Activated T-cell treated with anti-CD3 and anti-CD28 coated beads, Interleukin-2, amount 50 U/mL, for 4 hours (primary cell): ENCODE results near the gene RGMA. TPM values are rescaled to one million over a fixed set of nuclear protein-coding genes. Genes with fewer than 3 reads are reported as not detected.

ENCODE experiments used
- ATAC-seq, 2 donors: fragments of 200-7000 bp; cut with Tn5 transposase; one replicate each; pipeline ENCODE4 v1.10.0; 2021
- DNase-seq: peaks from one replicate; pipeline ENCODE4 v3.0.0-alpha.2; 2020
- H3K27me3 Mint-ChIP-seq: one replicate; pipeline ENCODE4 v1.8.0; 2021; ENCODE audit warnings: low read depth, mixed read lengths
- H3K36me3 Mint-ChIP-seq: one replicate; pipeline ENCODE4 v1.8.0; 2022; ENCODE audit warnings: mixed read lengths; ENCODE audit not compliant: insufficient read depth
- H3K4me1 Mint-ChIP-seq: one replicate; pipeline ENCODE4 v1.8.0; 2021; ENCODE audit warnings: low read depth, mixed read lengths
- H3K4me3 Mint-ChIP-seq: one replicate; pipeline ENCODE4 v1.8.0; 2021; ENCODE audit warnings: mild to moderate bottlenecking, moderate library complexity, mixed read lengths
- H3K9me3 Mint-ChIP-seq: one replicate; pipeline ENCODE4 v1.8.0; 2021; ENCODE audit warnings: mixed read lengths
- total RNA-seq, 3 donors: library from RNA; stranded (reverse); gene quantifications; one replicate each; pipeline ENCODE4 v1.2.1, GENCODE V29; 2021

RGMA gene
- total RNA-seq, 3 donors from 2014 or later: 0.18 to 0.22 TPM; not detected in 1

- H3K4me3 Mint-ChIP-seq: no peak overlapping the region
- H3K4me1 Mint-ChIP-seq: peaks cover 65% of the 10 kb centered on the region
- H3K36me3 Mint-ChIP-seq: peaks cover 61% of the 10 kb centered on the region
- DNase-seq (no peak), ATAC-seq (no peak)
- H3K27me3 Mint-ChIP-seq: no peaks in the 10 kb centered on the region
- H3K9me3 Mint-ChIP-seq: no peaks in the 10 kb centered on the region
Observed at GRCh38 chr15:93024716-93025624, 64.0 kb downstream of the RGMA start.

GRCh38 chr15:93024293-93024692 is 64.7 kb downstream of the RGMA start:
- Mint-ChIP-seq H3K9me3 (no peaks in the 10 kb centered on the region), H3K4me3 (no peak overlapping the region), H3K4me1 (peaks cover 63% of the 10 kb centered on the region), H3K27me3 (no peaks in the 10 kb centered on the region), H3K36me3 (peaks cover 64% of the 10 kb centered on the region)
- ATAC-seq (no peak), DNase-seq (no peak)

GRCh38 chr15:93020976-93021772 is 67.8 kb downstream of the RGMA start:
- ATAC-seq (peak; percentile 74 to 77), DNase-seq (no peak)
- H3K36me3 Mint-ChIP-seq: peaks cover 74% of the 10 kb centered on the region
- H3K4me1 Mint-ChIP-seq: peaks cover 76% of the 10 kb centered on the region
- no peaks in the 10 kb centered on the region for H3K27me3 Mint-ChIP-seq
- no peaks in the 10 kb centered on the region for H3K9me3 Mint-ChIP-seq
- no peak overlapping the region for H3K4me3 Mint-ChIP-seq

DNA sequence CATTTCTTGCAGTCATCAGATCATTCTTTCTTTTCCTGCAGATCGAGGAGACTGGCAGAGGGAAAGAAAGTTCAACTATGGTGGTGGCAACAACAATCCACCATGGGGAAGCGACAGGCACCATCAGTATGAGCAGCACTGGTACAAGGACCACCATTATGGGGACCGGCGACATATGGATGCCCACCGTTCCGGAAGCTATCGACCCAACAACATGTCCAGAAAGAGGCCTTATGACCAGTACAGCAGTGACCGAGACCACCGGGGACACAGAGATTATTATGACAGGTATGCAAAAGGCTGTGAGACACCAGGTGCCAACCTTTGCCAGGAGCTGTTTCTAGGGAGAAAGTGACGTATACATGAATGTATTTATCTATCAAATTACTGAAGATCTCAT is 69.0 kb downstream of the RGMA start:
- H3K4me3 Mint-ChIP-seq: no peak overlapping the region
- ATAC-seq (no peak), DNase-seq (no peak)
- no peaks in the 10 kb centered on the region for H3K9me3 Mint-ChIP-seq
- H3K36me3 Mint-ChIP-seq: peaks cover 77% of the 10 kb centered on the region
- no peaks in the 10 kb centered on the region for H3K27me3 Mint-ChIP-seq
- H3K4me1 Mint-ChIP-seq: peaks cover 71% of the 10 kb centered on the region

GRCh38 chr15:93019090-93019489 is 69.9 kb downstream of the RGMA start:
- Mint-ChIP-seq H3K9me3 (no peaks in the 10 kb centered on the region), H3K4me1 (peaks cover 62% of the 10 kb centered on the region), H3K36me3 (peaks cover 75% of the 10 kb centered on the region), H3K27me3 (no peaks in the 10 kb centered on the region), H3K4me3 (no peak overlapping the region)
- DNase-seq: no peak
- peak; percentile 42 to 53 for ATAC-seq

DNA sequence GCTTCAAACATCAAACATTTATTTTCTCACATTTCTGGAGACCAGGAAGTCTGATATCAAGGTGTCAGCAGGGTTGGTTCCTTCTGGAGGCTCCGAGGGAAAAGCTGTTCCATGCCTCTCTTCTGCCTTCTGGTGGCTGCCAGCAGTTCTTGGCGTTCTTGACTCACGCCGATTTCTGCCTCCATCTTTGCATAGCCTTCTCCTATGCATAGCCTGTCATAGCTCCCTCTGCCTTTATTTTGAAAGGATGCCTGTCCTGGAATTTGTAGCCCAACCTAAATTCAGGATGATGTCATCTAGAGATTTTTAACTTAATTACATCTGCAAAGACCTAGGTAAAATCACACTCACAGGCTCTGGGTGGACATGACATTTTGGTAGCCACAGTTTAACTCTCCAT is 70.4 kb downstream of the RGMA start:
- Mint-ChIP-seq H3K36me3 (peaks cover 72% of the 10 kb centered on the region), H3K4me1 (peaks cover 60% of the 10 kb centered on the region), H3K9me3 (no peaks in the 10 kb centered on the region), H3K4me3 (no peak overlapping the region), H3K27me3 (no peaks in the 10 kb centered on the region)
- no peak for ATAC-seq
- no peak for DNase-seq

- Mint-ChIP-seq H3K9me3 (no peaks in the 10 kb centered on the region), H3K36me3 (peaks cover 70% of the 10 kb centered on the region), H3K4me1 (peaks cover 50% of the 10 kb centered on the region), H3K27me3 (no peaks in the 10 kb centered on the region), H3K4me3 (no peak overlapping the region)
- ATAC-seq: no peak
- DNase-seq: no peak
Observed at GRCh38 chr15:93017526-93017925, 71.5 kb downstream of the RGMA start.

GRCh38 chr15:93012786-93013185 is 76.2 kb downstream of the RGMA start:
- no peaks in the 10 kb centered on the region for H3K9me3 Mint-ChIP-seq
- DNase-seq (no peak), ATAC-seq (no peak)
- H3K36me3 Mint-ChIP-seq: peaks cover 62% of the 10 kb centered on the region
- no peaks in the 10 kb centered on the region for H3K27me3 Mint-ChIP-seq
- peaks cover 8% of the 10 kb centered on the region for H3K4me1 Mint-ChIP-seq
- H3K4me3 Mint-ChIP-seq: no peak overlapping the region

DNA sequence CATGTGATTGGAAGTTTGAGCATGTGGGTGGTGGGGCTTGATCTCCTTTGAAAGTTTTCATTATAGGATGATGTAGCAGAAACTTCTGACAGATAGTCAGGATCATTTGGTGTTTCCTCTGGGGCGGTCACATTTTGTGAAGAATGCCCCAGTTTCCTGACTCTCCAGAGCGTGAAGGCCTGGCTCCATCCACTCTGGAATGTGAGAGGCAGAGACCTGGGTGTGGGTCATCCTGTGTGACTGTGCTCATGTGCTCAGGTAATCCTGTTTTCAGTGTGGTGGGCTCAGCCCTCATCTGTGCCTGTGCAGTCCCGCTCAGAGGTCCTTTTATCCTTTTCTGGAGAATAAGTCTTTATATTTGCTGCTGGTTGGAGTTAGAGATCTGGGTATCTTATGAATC is 81.0 kb downstream of the RGMA start:
- Mint-ChIP-seq H3K4me1 (no peaks in the 10 kb centered on the region), H3K4me3 (no peak overlapping the region), H3K9me3 (no peaks in the 10 kb centered on the region), H3K36me3 (peaks cover 54% of the 10 kb centered on the region), H3K27me3 (no peaks in the 10 kb centered on the region)
- DNase-seq (no peak), ATAC-seq (no peak)

DNA sequence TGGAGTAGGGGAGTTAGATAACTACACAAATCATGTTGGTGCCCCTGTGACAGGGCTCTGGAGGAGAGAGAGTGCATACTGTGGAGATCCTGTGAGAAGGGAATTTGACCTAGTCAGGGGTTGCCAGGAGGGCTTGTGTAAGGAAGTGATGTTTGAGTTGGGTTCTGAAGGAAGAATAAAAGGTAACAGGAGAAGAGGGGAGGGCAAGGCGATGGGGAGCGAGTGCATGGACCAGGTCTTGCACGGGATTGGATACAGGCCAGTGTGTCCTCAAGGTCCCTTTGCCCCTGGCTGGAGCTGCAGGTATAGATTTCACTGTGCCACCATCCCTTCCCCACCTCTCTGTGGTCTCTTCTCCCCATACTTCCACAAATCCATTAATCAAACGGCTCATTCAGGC is 83.9 kb downstream of the RGMA start:
- no peaks in the 10 kb centered on the region for H3K4me1 Mint-ChIP-seq
- DNase-seq (no peak), ATAC-seq (no peak)
- no peak overlapping the region for H3K4me3 Mint-ChIP-seq
- H3K36me3 Mint-ChIP-seq: peaks cover 52% of the 10 kb centered on the region
- H3K27me3 Mint-ChIP-seq: no peaks in the 10 kb centered on the region
- H3K9me3 Mint-ChIP-seq: no peaks in the 10 kb centered on the region

DNA sequence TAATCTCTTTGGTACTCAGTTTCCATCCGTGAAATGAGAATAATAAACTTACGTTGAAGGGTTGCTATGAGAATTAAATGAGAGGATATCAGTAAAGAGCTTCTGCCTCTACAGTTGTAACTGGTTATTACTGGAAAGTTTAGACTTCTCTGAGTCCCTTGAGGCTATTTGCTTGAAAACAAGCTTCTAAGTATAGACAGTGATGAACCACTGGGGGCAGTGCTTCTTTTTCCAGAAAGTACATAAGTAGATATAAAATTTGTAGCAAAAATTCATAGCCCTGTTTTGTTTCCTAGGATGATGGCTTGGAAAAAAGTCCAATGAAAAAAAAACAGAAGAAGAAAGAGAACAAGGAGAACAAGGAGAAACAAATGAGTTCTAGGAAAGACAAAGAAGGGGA is 87.1 kb downstream of the RGMA start:
- peaks cover 56% of the 10 kb centered on the region for H3K36me3 Mint-ChIP-seq
- H3K27me3 Mint-ChIP-seq: no peaks in the 10 kb centered on the region
- no peak for ATAC-seq
- no peak overlapping the region for H3K4me3 Mint-ChIP-seq
- DNase-seq: no peak
- H3K4me1 Mint-ChIP-seq: peaks cover 7% of the 10 kb centered on the region
- no peaks in the 10 kb centered on the region for H3K9me3 Mint-ChIP-seq

DNA sequence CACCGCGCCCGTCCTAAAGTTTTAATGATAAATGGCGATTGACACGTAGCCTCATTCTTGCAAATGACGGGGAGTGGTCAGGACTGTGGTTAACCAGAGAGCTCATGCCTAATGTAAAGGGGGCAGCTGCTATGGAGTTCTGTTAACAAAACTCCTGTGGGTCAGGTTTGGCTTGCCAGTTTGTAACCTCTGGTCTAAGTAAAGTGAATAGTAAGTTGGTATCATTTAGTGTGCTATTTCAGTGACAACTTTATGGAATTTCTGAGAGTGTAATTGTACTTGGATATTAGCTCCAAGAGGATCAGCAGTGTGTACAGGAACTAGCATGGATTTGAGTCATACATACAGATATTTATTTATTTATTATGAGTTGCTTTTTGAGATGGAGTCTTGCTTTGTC is 87.9 kb downstream of the RGMA start:
- DNase-seq: no peak
- Mint-ChIP-seq H3K9me3 (no peaks in the 10 kb centered on the region), H3K4me1 (peaks cover 7% of the 10 kb centered on the region)

DNA sequence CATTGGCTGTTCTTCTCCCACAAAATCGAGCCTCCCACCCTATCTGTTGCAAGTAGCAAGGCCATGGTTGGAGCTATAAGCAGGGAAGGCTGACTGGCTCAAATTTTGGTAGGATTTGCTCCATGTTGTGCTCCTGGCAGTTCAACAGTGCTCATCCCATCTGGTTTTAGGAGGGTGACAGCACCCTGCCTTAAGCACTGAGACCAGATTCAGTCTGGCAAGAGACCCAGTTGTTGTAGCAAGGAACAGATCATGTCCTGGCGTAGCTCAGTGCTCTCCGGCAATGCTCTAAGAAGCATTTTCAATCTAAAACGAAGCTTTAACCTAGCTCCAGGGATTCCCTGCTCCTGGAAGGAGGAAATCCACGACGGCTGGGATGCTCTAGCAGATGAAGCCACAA is 91.2 kb downstream of the RGMA start:
- H3K9me3 Mint-ChIP-seq: no peaks in the 10 kb centered on the region
- H3K27me3 Mint-ChIP-seq: no peaks in the 10 kb centered on the region
- DNase-seq (no peak), ATAC-seq (no peak)
- no peak overlapping the region for H3K4me3 Mint-ChIP-seq
- peaks cover 11% of the 10 kb centered on the region for H3K4me1 Mint-ChIP-seq
- peaks cover 59% of the 10 kb centered on the region for H3K36me3 Mint-ChIP-seq

More for the DNA sequence above, 87.9 kb downstream of the RGMA start:
- Mint-ChIP-seq H3K36me3 (peaks cover 60% of the 10 kb centered on the region), H3K27me3 (no peaks in the 10 kb centered on the region), H3K4me3 (no peak overlapping the region)
- no peak for ATAC-seq

DNA sequence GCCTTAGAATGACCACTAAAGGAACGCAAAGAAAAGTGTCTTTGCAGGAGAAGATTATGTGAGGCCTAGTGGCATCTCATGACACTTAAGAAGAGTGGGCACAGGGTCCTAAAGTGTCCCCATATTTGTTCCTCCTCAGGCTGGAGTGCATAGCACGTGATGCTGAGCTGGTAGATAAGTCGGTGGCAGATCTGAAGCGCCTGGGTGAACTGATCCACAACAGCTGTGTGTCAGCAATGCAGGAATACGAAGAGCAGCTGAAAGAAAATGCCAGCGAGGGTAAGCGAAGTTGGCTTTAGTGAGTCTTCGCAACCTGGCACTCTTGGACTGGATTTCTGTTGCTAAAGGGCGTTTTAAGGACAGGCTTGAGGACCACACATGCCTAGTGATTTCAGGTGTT is 96.3 kb downstream of the RGMA start:
- Mint-ChIP-seq H3K27me3 (no peaks in the 10 kb centered on the region), H3K9me3 (no peaks in the 10 kb centered on the region), H3K4me1 (peaks cover 16% of the 10 kb centered on the region), H3K4me3 (no peak overlapping the region), H3K36me3 (peaks cover 57% of the 10 kb centered on the region)
- ATAC-seq (no peak), DNase-seq (no peak)

GRCh38 chr15:92990031-92990430 is 99.0 kb downstream of the RGMA start:
- no peak overlapping the region for H3K4me3 Mint-ChIP-seq
- H3K27me3 Mint-ChIP-seq: no peaks in the 10 kb centered on the region
- H3K9me3 Mint-ChIP-seq: no peaks in the 10 kb centered on the region
- H3K4me1 Mint-ChIP-seq: peaks cover 10% of the 10 kb centered on the region
- DNase-seq (no peak), ATAC-seq (no peak)
- peaks cover 48% of the 10 kb centered on the region for H3K36me3 Mint-ChIP-seq
